Stimulated activated CD8-positive, alpha-beta memory T cell treated with anti-CD3 and anti-CD28 coated beads, Interleukin-12 subunit alpha, Interleukin-12 subunit beta, amount 100 ng/mL, for 24 hours (primary cell): ENCODE results near the gene TUT1.
A peak's percentile ranks its signal among the peaks of the same experiment; 100 is the strongest.
"Not testable (repeated sequence)": the region's sequence is repeated elsewhere in the genome, so short reads cannot be mapped to it uniquely, and the experiment has no call there.

Source experiments
- DNase-seq: peaks from one replicate; pipeline ENCODE4 v3.0.0-alpha.2; 2020; ENCODE audit errors: extremely low read depth

The TUT1 gene

DNA sequence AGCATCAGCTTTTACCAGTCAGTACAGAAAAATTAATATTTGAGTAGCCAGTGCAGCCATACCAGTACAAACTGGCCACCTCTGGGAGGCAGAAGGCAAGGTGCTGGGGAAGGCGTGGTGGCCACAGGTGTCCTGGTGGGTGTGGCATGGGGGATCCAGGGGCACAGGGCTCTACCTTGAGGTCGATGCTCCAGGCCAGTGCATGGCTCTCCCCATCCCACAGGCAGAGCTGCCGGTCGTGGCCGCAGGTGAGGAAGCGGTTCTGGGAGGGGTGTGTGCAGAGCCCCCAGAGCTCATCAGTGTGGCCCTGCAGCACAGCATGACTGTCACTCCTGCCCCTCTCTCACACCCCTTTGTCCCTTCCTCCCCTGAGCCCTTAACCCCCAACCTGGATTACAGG, 14.1 kb upstream of the TUT1 start:
- no peak for DNase-seq

- no peak for DNase-seq
Measured at GRCh38 chr11:62604460-62605120, 13.3 kb upstream of the TUT1 start.

DNA sequence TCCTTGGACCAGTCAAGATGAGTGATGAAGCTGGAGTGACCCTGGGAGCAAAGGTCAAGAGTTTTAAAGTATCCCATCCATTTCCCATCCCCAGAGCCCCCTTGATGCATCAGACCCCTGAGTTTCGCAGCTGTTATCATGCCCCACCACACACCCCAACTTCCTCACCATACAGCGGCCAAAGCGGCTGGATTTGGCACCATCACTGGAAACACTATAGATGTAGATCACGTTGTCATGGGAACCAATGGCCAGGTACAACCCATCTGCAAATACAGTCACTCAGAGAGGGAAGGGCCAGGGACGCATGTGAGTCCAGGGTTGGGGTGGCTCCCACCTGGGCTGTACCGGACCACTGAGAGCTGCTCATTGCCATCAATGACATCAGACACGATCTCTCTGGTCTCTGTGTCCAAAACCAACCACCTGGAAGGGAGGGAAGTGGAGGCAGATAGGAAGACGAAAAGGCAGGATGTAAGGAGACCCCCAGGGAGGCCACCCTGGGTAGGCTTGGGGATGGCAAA, 12.5 kb upstream of the TUT1 start:
- DNase-seq, result no peak

DNA sequence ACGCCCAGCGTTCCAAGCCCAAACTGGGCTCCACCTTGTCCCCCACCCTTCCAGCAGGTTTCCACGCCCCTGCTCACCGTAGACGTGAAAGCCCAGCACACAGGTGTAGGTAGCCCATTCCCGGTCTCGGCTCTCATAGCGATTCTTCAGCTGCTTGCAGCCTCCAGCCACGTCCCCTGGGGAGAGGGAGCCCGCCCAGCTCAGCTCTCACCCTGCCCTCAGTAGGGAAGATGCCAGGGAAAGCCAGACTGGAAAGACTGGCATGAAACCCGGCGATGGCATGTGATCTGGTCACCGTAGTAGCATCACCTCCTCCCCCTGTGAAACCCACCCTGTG, 11.7 kb upstream of the TUT1 start:
- no peak for DNase-seq

GRCh38 chr11:62602141-62603071, 11.1 kb upstream of the TUT1 start:
- no peak for DNase-seq

- DNase-seq, result peak; percentile 91
Measured at GRCh38 chr11:62601372-62602140, 10.2 kb upstream of the TUT1 start, which contains the start of gene MTA2. TSS of gene MTA2 (minus strand) at chr11:62601865. CDS start at chr11:62601450, 415 bp downstream.

GRCh38 chr11:62601122-62601371, 9.7 kb upstream of the TUT1 start:
- DNase-seq, result no peak

DNA sequence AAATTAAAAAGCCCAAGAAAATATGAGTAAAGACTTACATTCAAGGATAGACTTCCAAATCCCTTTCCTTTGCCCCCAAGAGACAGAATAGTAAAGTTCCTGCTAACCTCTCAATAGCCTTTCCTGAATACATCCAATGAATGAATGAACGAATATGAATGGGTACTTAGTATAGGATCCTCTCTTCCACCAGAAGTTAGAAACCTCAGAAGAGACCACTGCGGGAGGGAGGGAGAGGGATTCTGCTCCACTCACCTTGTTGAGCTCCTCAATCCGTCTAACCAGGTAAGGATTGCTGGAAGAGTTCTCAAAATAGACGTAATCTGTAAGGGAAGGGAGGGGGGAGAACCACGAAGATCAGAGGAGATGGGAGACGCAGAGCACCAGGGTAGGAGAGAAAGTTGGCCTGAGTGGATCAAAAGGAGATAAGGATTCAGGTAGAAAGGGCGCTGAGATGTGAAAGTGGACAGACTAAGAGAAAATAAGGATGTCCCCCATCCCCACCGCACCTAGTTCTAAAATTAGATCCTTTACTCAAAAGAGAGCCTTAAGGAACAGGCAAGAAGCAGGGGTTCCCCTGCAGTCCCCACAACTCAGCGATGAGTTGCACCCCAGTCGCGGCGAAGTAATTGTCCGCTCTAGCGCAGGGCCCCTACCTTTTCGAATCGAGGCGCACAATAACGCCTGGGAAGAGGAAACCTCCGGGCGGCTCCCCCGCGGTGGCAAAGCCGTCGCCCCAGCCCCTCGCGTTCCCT, 9.2 kb upstream of the TUT1 start:
- DNase-seq, result no peak

- no peak for DNase-seq
Measured at GRCh38 chr11:62599901-62600300, 8.6 kb upstream of the TUT1 start.

DNA sequence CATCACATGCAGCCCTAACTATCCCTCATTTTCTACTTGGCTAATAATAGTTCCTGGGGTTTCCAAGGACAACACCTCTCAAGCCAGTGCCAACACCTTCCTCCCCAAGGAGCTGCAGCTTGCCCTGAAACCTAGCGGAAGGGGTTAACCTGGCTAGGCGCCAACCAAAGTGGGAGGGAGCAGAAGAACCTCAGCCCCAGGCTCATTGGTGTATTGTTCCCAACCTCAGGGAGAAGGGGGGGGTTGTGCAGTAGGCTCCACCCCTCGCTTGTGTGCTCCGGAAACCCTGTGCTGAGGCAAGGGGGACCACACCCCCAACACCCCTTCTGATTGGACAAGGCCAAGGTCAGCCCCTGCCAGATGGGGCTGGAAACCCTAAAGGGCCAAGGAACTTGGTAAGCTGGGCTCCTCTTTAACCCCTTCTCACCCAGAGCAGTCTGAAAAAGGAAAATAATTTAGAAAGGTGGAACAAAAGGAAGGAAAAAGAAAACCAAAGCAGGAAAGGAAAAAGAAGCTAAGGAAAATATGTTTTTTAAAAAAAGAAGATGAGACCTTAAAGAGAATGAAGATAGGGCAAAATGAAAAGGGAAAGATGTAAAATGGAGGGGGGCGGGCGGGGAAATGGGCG, 7.9 kb upstream of the TUT1 start:
- peak; percentile 92 for DNase-seq

- no peak for DNase-seq
Measured at GRCh38 chr11:62595124-62595523, 3.8 kb upstream of the TUT1 start.

GRCh38 chr11:62593434-62594044, 2.2 kb upstream of the TUT1 start:
- DNase-seq, result no peak

DNA sequence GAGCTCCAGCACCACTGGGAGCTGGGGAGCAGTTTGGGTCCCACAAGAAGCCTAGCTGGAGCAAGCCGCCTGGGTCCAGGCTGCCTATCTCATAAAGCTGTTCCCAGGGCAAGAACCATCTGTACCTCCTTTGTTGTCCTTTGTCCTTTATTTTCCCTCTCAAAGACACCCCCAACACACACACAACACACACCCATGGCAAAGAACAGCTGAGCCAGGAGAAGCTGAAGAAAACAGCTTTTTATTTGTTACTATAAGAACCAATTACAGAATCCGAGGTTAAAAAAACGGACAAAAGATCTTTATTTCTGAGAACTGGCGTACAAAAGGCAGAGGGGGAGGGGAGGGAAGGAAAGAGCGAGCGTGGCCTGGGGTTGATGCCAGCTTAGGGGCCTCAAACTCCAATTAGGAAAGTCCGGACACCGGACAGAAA, 1.7 kb upstream of the TUT1 start:
- DNase-seq, result no peak

DNA sequence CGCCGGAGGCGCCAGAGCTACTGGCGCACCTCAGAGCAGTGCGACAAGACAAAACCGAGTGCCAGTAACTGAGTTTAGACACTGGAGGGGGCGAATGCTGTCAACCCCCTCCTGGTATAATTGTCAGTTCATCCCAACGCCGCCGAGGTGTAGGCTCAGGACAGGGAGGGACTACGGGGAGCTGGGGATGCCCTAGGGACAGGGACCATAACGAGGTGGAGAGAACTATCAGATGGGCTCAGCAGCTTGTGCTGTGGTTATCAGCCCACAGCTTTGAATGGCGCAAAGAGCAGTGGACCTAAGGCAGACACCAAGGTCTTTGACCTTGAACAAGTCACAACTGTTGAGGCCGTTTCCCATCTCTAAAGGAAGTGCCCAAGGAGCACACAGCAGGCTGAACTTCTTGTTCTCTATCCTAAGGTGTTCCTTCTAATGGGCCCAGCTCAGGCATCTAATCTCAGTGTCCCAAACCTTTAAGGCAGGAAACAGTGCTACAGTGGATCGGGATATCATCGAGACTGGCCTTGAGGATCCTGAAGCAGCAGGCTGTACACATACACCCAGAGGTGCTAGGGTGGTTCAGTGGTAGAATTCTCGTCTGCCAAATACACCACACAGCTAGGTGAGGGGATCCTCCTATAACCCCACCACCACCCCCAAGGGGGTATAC, 958 bp upstream of the TUT1 start:
- no peak for DNase-seq

DNA sequence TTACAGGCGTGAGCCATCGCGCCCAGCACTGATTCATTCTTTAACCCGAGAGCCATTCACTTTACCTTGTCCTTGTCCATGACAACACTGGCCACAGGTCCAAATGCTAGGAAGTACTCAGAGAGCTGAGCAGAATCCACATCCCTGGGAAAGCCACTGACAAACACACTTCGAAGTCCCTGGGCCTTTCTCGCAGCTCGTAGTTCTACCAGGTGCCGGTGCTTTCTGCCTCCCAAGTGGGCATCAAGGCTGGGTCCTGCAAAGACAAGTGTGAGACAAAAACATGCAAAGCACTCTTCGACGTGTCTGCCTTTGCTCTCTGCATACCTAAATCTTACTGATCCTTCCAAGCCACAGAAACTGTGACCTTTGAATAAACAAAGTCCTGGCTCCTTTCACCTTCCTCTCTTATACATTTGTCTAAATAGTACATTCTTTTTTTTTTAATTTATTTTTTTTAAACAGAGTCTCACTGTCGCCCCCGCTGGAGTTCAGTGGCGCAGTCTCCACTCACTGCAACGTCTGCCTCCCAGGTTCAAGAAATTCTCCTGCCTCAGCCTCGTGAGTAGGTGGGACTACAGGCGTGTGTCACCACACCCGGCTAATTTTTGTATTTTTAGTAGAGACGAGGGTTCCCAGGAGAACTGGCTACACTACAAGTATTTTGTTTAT, 2.2 kb downstream of the TUT1 start:
- no peak for DNase-seq

- DNase-seq, result not testable (repeated sequence)
Measured at GRCh38 chr11:62585356-62585755, 6.0 kb downstream of the TUT1 start.

- not testable (repeated sequence) for DNase-seq
Measured at GRCh38 chr11:62581735-62582134, 9.6 kb downstream of the TUT1 start.

GRCh38 chr11:62580959-62581715, 10.2 kb downstream of the TUT1 start:
- no peak for DNase-seq

- no peak for DNase-seq
Measured at GRCh38 chr11:62579252-62579651, 12.1 kb downstream of the TUT1 start.
